Central memory CD8-positive, alpha-beta T cell (primary cell): ENCODE data around the gene EBP.

Source experiments
- ATAC-seq: fragments of 150-1000 bp; cut with Tn5 transposase; replicated peaks from 2 replicates; pipeline ENCODE4 v1.10.0; 2022; ENCODE audit warnings: mild to moderate bottlenecking, moderate FRiP score, moderate number of reproducible peaks; ENCODE audit not compliant: poor library complexity, severe bottlenecking; ENCODE audit errors: extremely low read depth
- DNase-seq, 2 donors: peaks; one replicate each; pipeline ENCODE4 v3.0.0; 2021; ENCODE audit warnings: low spot score in 2 of 2
- H3K27ac Mint-ChIP-seq: one replicate; pipeline ENCODE4 v1.8.0; 2022; ENCODE audit warnings: low read depth, mild to moderate bottlenecking, moderate library complexity, mixed read lengths
- H3K27me3 Mint-ChIP-seq: one replicate; pipeline ENCODE4 v1.8.0; 2022; ENCODE audit warnings: mixed read lengths
- H3K36me3 Mint-ChIP-seq: one replicate; pipeline ENCODE4 v1.8.0; 2022; ENCODE audit warnings: mild to moderate bottlenecking, moderate library complexity, mixed read lengths; ENCODE audit not compliant: insufficient read depth
- H3K4me1 Mint-ChIP-seq: one replicate; pipeline ENCODE4 v1.8.0; 2022; ENCODE audit warnings: mixed read lengths
- H3K4me3 Mint-ChIP-seq: one replicate; pipeline ENCODE4 v1.8.0; 2022; ENCODE audit warnings: mild to moderate bottlenecking, moderate library complexity, mixed read lengths
- H3K9me3 Mint-ChIP-seq: one replicate; pipeline ENCODE4 v1.8.0; 2022; ENCODE audit warnings: mixed read lengths

Gene EBP

GRCh38 chrX:48504261-48504660 lies 17.3 kb upstream of the EBP start:
- Mint-ChIP-seq H3K27ac (no peak overlapping the region), H3K4me1 (peaks cover 3% of the 10 kb centered on the region), H3K4me3 (no peak overlapping the region), H3K36me3 (peaks cover 6% of the 10 kb centered on the region), H3K9me3 (no peaks in the 10 kb centered on the region), H3K27me3 (no peaks in the 10 kb centered on the region)
- DNase-seq (no peak), ATAC-seq (no peak)

- no peak for ATAC-seq
Observed at GRCh38 chrX:48505481-48505880, 16.1 kb upstream of the EBP start.

GRCh38 chrX:48507246-48507645 lies 14.4 kb upstream of the EBP start:
- H3K27me3 Mint-ChIP-seq: no peaks in the 10 kb centered on the region
- ATAC-seq (no peak), DNase-seq (no peak)
- H3K4me1 Mint-ChIP-seq: peaks cover 22% of the 10 kb centered on the region
- H3K36me3 Mint-ChIP-seq: peaks cover 16% of the 10 kb centered on the region
- peak overlapping the region; percentile 94 for H3K4me3 Mint-ChIP-seq
- no peaks in the 10 kb centered on the region for H3K9me3 Mint-ChIP-seq
- H3K27ac Mint-ChIP-seq: no peak overlapping the region

More at GRCh38 chrX:48505481-48505880, 16.1 kb upstream of the EBP start:
- no peak for DNase-seq
- peaks cover 10% of the 10 kb centered on the region for H3K36me3 Mint-ChIP-seq
- H3K4me3 Mint-ChIP-seq: no peak overlapping the region
- no peaks in the 10 kb centered on the region for H3K27me3 Mint-ChIP-seq
- H3K9me3 Mint-ChIP-seq: no peaks in the 10 kb centered on the region
- H3K27ac Mint-ChIP-seq: no peak overlapping the region
- peaks cover 12% of the 10 kb centered on the region for H3K4me1 Mint-ChIP-seq

GRCh38 chrX:48508400-48509244 lies 13.0 kb upstream of the EBP start, which contains the start of gene PORCN:
PORCN (plus strand) TSS chrX:48508992; CDS start chrX:48509821, 829 bp downstream.
- ATAC-seq (peak; percentile 86), DNase-seq (peak; percentile 42 to 50)
- peak within 1 kb of the TSS; percentile 94 for H3K4me3 Mint-ChIP-seq
- H3K9me3 Mint-ChIP-seq: no peaks in the 10 kb centered on the region
- H3K4me1 Mint-ChIP-seq: peaks cover 22% of the 10 kb centered on the region
- H3K27me3 Mint-ChIP-seq: no peaks in the 10 kb centered on the region
- H3K36me3 Mint-ChIP-seq: peaks cover 17% of the 10 kb centered on the region
- peak within 1 kb of the TSS; percentile 90 for H3K27ac Mint-ChIP-seq

- H3K4me3 Mint-ChIP-seq: peak overlapping the region; percentile 94
Observed at GRCh38 chrX:48509245-48509590, 12.4 kb upstream of the EBP start.

GRCh38 chrX:48509619-48510018 lies 12.0 kb upstream of the EBP start:
- Mint-ChIP-seq H3K4me1 (peaks cover 22% of the 10 kb centered on the region), H3K4me3 (peak overlapping the region; percentile 94), H3K36me3 (peaks cover 18% of the 10 kb centered on the region), H3K9me3 (no peaks in the 10 kb centered on the region), H3K27me3 (no peaks in the 10 kb centered on the region), H3K27ac (peak overlapping the region; percentile 90)
- no peak for DNase-seq
- ATAC-seq: no peak

More at GRCh38 chrX:48509245-48509590, 12.4 kb upstream of the EBP start:
- Mint-ChIP-seq H3K27ac (peak overlapping the region; percentile 90), H3K27me3 (no peaks in the 10 kb centered on the region), H3K36me3 (peaks cover 18% of the 10 kb centered on the region), H3K4me1 (peaks cover 22% of the 10 kb centered on the region), H3K9me3 (no peaks in the 10 kb centered on the region)
- DNase-seq: no peak
- peak; percentile 26 for ATAC-seq

- Mint-ChIP-seq H3K4me1 (peaks cover 31% of the 10 kb centered on the region), H3K4me3 (no peak overlapping the region), H3K9me3 (no peaks in the 10 kb centered on the region), H3K27me3 (no peaks in the 10 kb centered on the region), H3K27ac (peak overlapping the region; percentile 90), H3K36me3 (peaks cover 23% of the 10 kb centered on the region)
- DNase-seq (no peak), ATAC-seq (no peak)
Observed at GRCh38 chrX:48511560-48511959, 10.0 kb upstream of the EBP start.

- peaks cover 25% of the 10 kb centered on the region for H3K36me3 Mint-ChIP-seq
- no peak for ATAC-seq
- H3K9me3 Mint-ChIP-seq: no peaks in the 10 kb centered on the region
- H3K27me3 Mint-ChIP-seq: no peaks in the 10 kb centered on the region
- no peak overlapping the region for H3K27ac Mint-ChIP-seq
- peaks cover 37% of the 10 kb centered on the region for H3K4me1 Mint-ChIP-seq
- no peak overlapping the region for H3K4me3 Mint-ChIP-seq
- no peak for DNase-seq
Observed at GRCh38 chrX:48512371-48512935, 9.2 kb upstream of the EBP start.

GRCh38 chrX:48513670-48514069 lies 7.9 kb upstream of the EBP start:
- no peak overlapping the region for H3K4me3 Mint-ChIP-seq
- no peak overlapping the region for H3K27ac Mint-ChIP-seq
- DNase-seq: no peak
- peaks cover 37% of the 10 kb centered on the region for H3K4me1 Mint-ChIP-seq
- ATAC-seq: no peak
- H3K36me3 Mint-ChIP-seq: peaks cover 22% of the 10 kb centered on the region
- no peaks in the 10 kb centered on the region for H3K9me3 Mint-ChIP-seq
- no peaks in the 10 kb centered on the region for H3K27me3 Mint-ChIP-seq

- Mint-ChIP-seq H3K36me3 (peaks cover 19% of the 10 kb centered on the region), H3K4me3 (no peak overlapping the region), H3K27ac (no peak overlapping the region), H3K27me3 (no peaks in the 10 kb centered on the region), H3K9me3 (no peaks in the 10 kb centered on the region), H3K4me1 (peaks cover 34% of the 10 kb centered on the region)
- DNase-seq: no peak
- ATAC-seq: no peak
Observed at GRCh38 chrX:48514126-48514806, 7.3 kb upstream of the EBP start.

GRCh38 chrX:48514868-48515460 lies 6.6 kb upstream of the EBP start:
- no peak for ATAC-seq
- no peak for DNase-seq
- Mint-ChIP-seq H3K4me1 (peaks cover 27% of the 10 kb centered on the region), H3K4me3 (no peak overlapping the region), H3K9me3 (no peaks in the 10 kb centered on the region), H3K27ac (no peak overlapping the region), H3K36me3 (peaks cover 16% of the 10 kb centered on the region), H3K27me3 (no peaks in the 10 kb centered on the region)

- no peak overlapping the region for H3K27ac Mint-ChIP-seq
Observed at GRCh38 chrX:48515842-48516241, 5.8 kb upstream of the EBP start.

More at GRCh38 chrX:48515842-48516241, 5.8 kb upstream of the EBP start:
- Mint-ChIP-seq H3K36me3 (peaks cover 15% of the 10 kb centered on the region), H3K4me3 (no peak overlapping the region), H3K4me1 (peaks cover 29% of the 10 kb centered on the region), H3K27me3 (no peaks in the 10 kb centered on the region), H3K9me3 (no peaks in the 10 kb centered on the region)
- ATAC-seq (no peak), DNase-seq (no peak)
